HUES6 (cell line): ENCODE data around the gene OSBPL2.

Source experiments
- H3K27ac ChIP-seq: 2 replicates; pipeline ENCODE4 v1.7.0; 2013; ENCODE audit warnings: low read depth, mild to moderate bottlenecking, low read length, inconsistent platforms
- H3K27me3 ChIP-seq: 2 replicates; pipeline ENCODE4 v1.6.1; 2013; ENCODE audit warnings: low read length; ENCODE audit not compliant: control insufficient read depth, insufficient read depth
- H3K36me3 ChIP-seq: 2 replicates; pipeline ENCODE4 v1.6.1; 2013; ENCODE audit warnings: low read length; ENCODE audit not compliant: control insufficient read depth, insufficient read depth
- H3K4me1 ChIP-seq: 2 replicates; pipeline ENCODE4 v1.6.1; 2013; ENCODE audit warnings: low read length; ENCODE audit not compliant: control insufficient read depth, insufficient read depth
- H3K4me3 ChIP-seq: 2 replicates; pipeline ENCODE4 v1.5.1; 2013; ENCODE audit warnings: low read depth, low read length
- H3K9ac ChIP-seq: one replicate; pipeline ENCODE4 v1.6.1; 2013; ENCODE audit warnings: mild to moderate bottlenecking, low read length
- H3K9me3 ChIP-seq: 2 replicates; pipeline ENCODE4 v1.6.1; 2013; ENCODE audit warnings: low read depth, low read length; ENCODE audit not compliant: control insufficient read depth, insufficient read depth

OSBPL2 gene

DNA sequence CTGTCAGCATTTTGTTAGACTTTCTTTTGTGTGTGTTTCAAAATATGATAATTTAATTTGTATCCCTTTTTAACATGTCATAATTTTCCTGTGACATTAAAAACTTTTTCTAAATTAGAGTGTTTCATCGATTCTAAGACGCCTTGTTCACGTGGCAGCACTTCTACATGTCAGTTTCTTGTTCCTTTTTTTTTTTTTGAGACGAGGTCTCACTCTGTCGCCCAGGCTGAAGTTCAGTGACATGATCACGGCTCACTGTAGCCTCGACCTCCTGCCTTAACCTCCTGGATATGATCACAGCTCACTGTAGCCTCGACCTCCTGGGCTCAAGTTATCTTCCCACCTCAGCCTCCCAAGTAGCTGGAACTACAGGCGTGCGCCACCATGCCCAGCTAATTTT is 36.9 kb downstream of the OSBPL2 start:
- Histone ChIP-seq H3K9ac (no peak overlapping the region), H3K4me3 (no peak overlapping the region)

GRCh38 chr20:62276439-62276838 is 38.1 kb downstream of the OSBPL2 start:
- Histone ChIP-seq H3K36me3 (peaks cover 73% of the 10 kb centered on the region), H3K9ac (no peak overlapping the region), H3K27me3 (no peaks in the 10 kb centered on the region), H3K4me1 (no peaks in the 10 kb centered on the region), H3K9me3 (no peaks in the 10 kb centered on the region), H3K4me3 (no peak overlapping the region), H3K27ac (no peak overlapping the region)

More for the DNA sequence above, 36.9 kb downstream of the OSBPL2 start:
- Histone ChIP-seq H3K9me3 (no peaks in the 10 kb centered on the region), H3K36me3 (peaks cover 61% of the 10 kb centered on the region), H3K27me3 (no peaks in the 10 kb centered on the region), H3K27ac (no peak overlapping the region), H3K4me1 (no peaks in the 10 kb centered on the region)

GRCh38 chr20:62277253-62277652 is 38.9 kb downstream of the OSBPL2 start:
- H3K4me3 ChIP-seq: no peak overlapping the region
- peaks cover 75% of the 10 kb centered on the region for H3K36me3 ChIP-seq
- H3K27ac ChIP-seq: no peak overlapping the region
- H3K9ac ChIP-seq: no peak overlapping the region
- H3K9me3 ChIP-seq: no peaks in the 10 kb centered on the region
- no peaks in the 10 kb centered on the region for H3K27me3 ChIP-seq
- no peaks in the 10 kb centered on the region for H3K4me1 ChIP-seq

- Histone ChIP-seq H3K27me3 (no peaks in the 10 kb centered on the region), H3K27ac (no peak overlapping the region), H3K9me3 (no peaks in the 10 kb centered on the region), H3K4me1 (no peaks in the 10 kb centered on the region), H3K4me3 (no peak overlapping the region), H3K36me3 (peaks cover 77% of the 10 kb centered on the region), H3K9ac (no peak overlapping the region)
Observed at GRCh38 chr20:62280303-62280702, 42.0 kb downstream of the OSBPL2 start.

DNA sequence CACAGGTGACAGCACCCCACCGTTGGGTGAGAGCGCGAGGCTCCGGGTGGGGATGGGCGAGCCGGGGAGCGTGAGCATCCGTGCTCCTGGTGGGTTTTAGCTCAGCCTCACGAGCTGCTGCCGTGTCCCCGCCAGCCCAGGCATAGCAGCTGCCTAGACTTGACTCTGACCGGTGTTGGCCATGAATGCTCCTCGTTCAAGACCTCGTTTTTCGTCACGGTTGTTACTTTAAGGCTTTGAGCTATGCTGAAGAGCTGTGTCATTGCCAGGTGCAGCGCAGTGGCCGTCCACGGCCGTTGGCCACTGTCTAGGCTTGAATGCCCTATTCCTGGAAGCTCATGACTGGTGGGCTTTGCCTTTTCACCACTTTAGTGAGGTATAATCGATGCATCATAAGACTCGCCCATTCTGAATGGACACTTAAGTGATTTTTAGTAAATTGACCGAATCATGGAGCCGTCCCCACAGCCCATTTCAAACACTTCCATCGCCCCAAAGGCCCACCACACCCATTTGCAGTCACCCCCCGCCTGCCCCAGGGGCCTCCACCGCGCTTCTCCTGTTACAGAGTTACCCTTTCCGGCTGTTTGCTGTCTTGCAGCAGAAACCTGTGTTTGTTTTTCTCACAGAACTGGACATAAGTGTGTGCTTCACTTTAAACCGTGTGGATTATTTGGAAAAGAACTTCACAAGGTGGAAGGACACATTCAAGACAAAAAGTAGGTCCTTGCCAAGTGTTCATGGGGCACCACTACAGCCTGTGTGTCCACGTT is 43.0 kb downstream of the OSBPL2 start:
- H3K36me3 ChIP-seq: peaks cover 83% of the 10 kb centered on the region

DNA sequence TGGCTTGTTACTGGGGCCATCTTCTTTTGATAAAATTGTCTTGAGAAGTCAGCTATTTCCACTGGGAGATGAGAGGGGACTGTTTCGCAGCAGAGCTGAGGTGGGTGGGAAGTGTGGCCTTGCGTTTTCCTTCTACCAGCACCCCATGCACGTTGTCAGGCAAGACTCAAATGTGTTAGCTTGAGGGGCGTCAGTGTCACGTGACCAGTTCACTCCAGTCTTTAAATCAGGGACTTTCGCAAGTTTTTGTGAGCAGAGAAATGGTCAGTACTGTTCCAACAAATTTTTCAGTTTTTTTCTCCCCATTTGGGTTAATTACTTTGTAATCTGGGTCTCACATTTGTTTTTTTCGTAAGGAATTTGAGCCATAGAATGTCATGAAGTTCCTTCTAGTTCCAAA is 43.8 kb downstream of the OSBPL2 start:
- Histone ChIP-seq H3K4me1 (no peaks in the 10 kb centered on the region), H3K9ac (no peak overlapping the region), H3K9me3 (no peaks in the 10 kb centered on the region), H3K36me3 (peaks cover 85% of the 10 kb centered on the region), H3K4me3 (no peak overlapping the region), H3K27ac (no peak overlapping the region), H3K27me3 (no peaks in the 10 kb centered on the region)

More for the DNA sequence above, 43.0 kb downstream of the OSBPL2 start:
- no peaks in the 10 kb centered on the region for H3K9me3 ChIP-seq
- H3K4me3 ChIP-seq: no peak overlapping the region
- H3K27me3 ChIP-seq: no peaks in the 10 kb centered on the region
- no peaks in the 10 kb centered on the region for H3K4me1 ChIP-seq
- H3K27ac ChIP-seq: no peak overlapping the region
- no peak overlapping the region for H3K9ac ChIP-seq

GRCh38 chr20:62282877-62283503 is 44.7 kb downstream of the OSBPL2 start:
- no peak overlapping the region for H3K4me3 ChIP-seq
- peaks cover 81% of the 10 kb centered on the region for H3K36me3 ChIP-seq
- no peak overlapping the region for H3K9ac ChIP-seq
- H3K4me1 ChIP-seq: no peaks in the 10 kb centered on the region
- no peaks in the 10 kb centered on the region for H3K9me3 ChIP-seq
- no peaks in the 10 kb centered on the region for H3K27me3 ChIP-seq
- H3K27ac ChIP-seq: no peak overlapping the region

GRCh38 chr20:62284448-62284847 is 46.1 kb downstream of the OSBPL2 start:
- peaks cover 77% of the 10 kb centered on the region for H3K36me3 ChIP-seq

DNA sequence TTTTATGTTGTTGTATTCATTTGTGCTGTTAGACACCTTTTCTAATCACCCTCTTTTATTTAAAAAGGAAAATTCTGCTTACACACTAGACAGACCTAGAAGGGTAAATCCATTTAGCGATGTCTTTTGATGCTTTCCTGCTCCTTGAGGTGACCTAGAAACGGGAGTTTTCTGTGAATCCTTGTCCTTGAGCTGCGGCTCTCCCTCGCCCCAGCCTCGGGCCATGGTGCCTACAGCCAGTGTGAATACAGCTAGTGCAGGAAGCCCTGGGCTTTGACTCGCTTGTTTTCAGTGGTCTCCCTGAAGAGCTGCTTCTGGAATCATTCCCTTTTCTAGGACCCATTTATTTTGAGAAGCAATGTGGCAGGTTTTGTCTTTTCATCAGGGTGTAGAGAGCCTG is 46.8 kb downstream of the OSBPL2 start:
- Histone ChIP-seq H3K4me3 (no peak overlapping the region), H3K9ac (no peak overlapping the region), H3K9me3 (no peaks in the 10 kb centered on the region), H3K4me1 (no peaks in the 10 kb centered on the region), H3K27ac (no peak overlapping the region), H3K27me3 (no peaks in the 10 kb centered on the region), H3K36me3 (peaks cover 77% of the 10 kb centered on the region)

More at GRCh38 chr20:62284448-62284847, 46.1 kb downstream of the OSBPL2 start:
- H3K27ac ChIP-seq: no peak overlapping the region
- no peak overlapping the region for H3K4me3 ChIP-seq
- no peak overlapping the region for H3K9ac ChIP-seq
- H3K9me3 ChIP-seq: no peaks in the 10 kb centered on the region
- H3K27me3 ChIP-seq: no peaks in the 10 kb centered on the region
- H3K4me1 ChIP-seq: no peaks in the 10 kb centered on the region

- no peak overlapping the region for H3K4me3 ChIP-seq
- no peak overlapping the region for H3K9ac ChIP-seq
- no peaks in the 10 kb centered on the region for H3K4me1 ChIP-seq
- no peaks in the 10 kb centered on the region for H3K27me3 ChIP-seq
- H3K9me3 ChIP-seq: no peaks in the 10 kb centered on the region
- no peak overlapping the region for H3K27ac ChIP-seq
- peaks cover 71% of the 10 kb centered on the region for H3K36me3 ChIP-seq
Observed at GRCh38 chr20:62285722-62286121, 47.4 kb downstream of the OSBPL2 start.

- H3K36me3 ChIP-seq: peaks cover 70% of the 10 kb centered on the region
Observed at GRCh38 chr20:62286493-62287064, 48.3 kb downstream of the OSBPL2 start.

More at GRCh38 chr20:62286493-62287064, 48.3 kb downstream of the OSBPL2 start:
- H3K4me3 ChIP-seq: no peak overlapping the region
- H3K4me1 ChIP-seq: no peaks in the 10 kb centered on the region
- no peaks in the 10 kb centered on the region for H3K27me3 ChIP-seq
- no peak overlapping the region for H3K9ac ChIP-seq
- H3K27ac ChIP-seq: no peak overlapping the region
- no peaks in the 10 kb centered on the region for H3K9me3 ChIP-seq
